Hepatocyte (in vitro differentiated cells): Measurements from ENCODE around the gene ZNF205. TPM values are rescaled to one million over a fixed set of nuclear protein-coding genes. Genes with fewer than 3 reads are reported as not detected.

Experiments used
- DNase-seq: peaks from one replicate; pipeline ENCODE4 v3.0.0-alpha.2; 2016; ENCODE audit warnings: low spot score
- H2AFZ ChIP-seq: fragments of 200-600 bp; sonication (generic); 2 replicates; pipeline ENCODE4 v1.6.0; 2016; ENCODE audit warnings: antibody characterized with exemption, mild to moderate bottlenecking
- H3K27ac ChIP-seq: fragments of 200-600 bp; sonication (generic); 2 replicates; pipeline ENCODE4 v1.5.1; 2016; ENCODE audit warnings: mild to moderate bottlenecking
- H3K27me3 ChIP-seq: fragments of 200-600 bp; sonication (generic); 2 replicates; pipeline ENCODE4 v1.6.1; 2016
- H3K36me3 ChIP-seq: fragments of 200-600 bp; sonication (generic); replicated peaks from 2 replicates; pipeline ENCODE4 v1.5.1; 2016; ENCODE audit warnings: low read depth; ENCODE audit not compliant: insufficient read depth
- H3K4me1 ChIP-seq: fragments of 200-600 bp; sonication (generic); 2 replicates; pipeline ENCODE4 v1.5.1; 2016; ENCODE audit warnings: mild to moderate bottlenecking, moderate library complexity; ENCODE audit not compliant: insufficient read depth
- H3K4me2 ChIP-seq: fragments of 200-600 bp; sonication (generic); 2 replicates; pipeline ENCODE4 v1.6.0; 2016
- H3K4me3 ChIP-seq: fragments of 200-600 bp; sonication (generic); 2 replicates; pipeline ENCODE4 v1.5.1; 2016; ENCODE audit warnings: mild to moderate bottlenecking
- H3K79me2 ChIP-seq: fragments of 200-600 bp; sonication (generic); 2 replicates; pipeline ENCODE4 v1.6.0; 2017; ENCODE audit warnings: mild to moderate bottlenecking
- H3K9me2 ChIP-seq: fragments of 200-600 bp; sonication (generic); replicated peaks from 2 replicates; pipeline ENCODE4 v1.6.0; 2017; ENCODE audit warnings: mild to moderate bottlenecking; ENCODE audit not compliant: insufficient read depth
- H3K9me3 ChIP-seq: fragments of 200-600 bp; sonication (generic); 2 replicates; pipeline ENCODE4 v1.5.1; 2016; ENCODE audit warnings: low read depth, mild to moderate bottlenecking
- H4K20me1 ChIP-seq: fragments of 200-600 bp; sonication (generic); 2 replicates; pipeline ENCODE4 v1.6.0; 2016; ENCODE audit warnings: mild to moderate bottlenecking; ENCODE audit not compliant: insufficient read depth, poor library complexity, severe bottlenecking
- EZH2 ChIP-seq: fragments of 200-600 bp; sonication (generic); IDR thresholded peaks from 2 replicates; pipeline ENCODE4 v1.6.1; 2016; ENCODE audit warnings: antibody characterized with exemption, mild to moderate bottlenecking, borderline replicate concordance
- EZH2phosphoT487 ChIP-seq: fragments of 200-600 bp; sonication (generic); IDR thresholded peaks from one replicate; pipeline ENCODE4 v1.6.1; 2018; ENCODE audit warnings: antibody characterized with exemption, mild to moderate bottlenecking, low read depth, moderate library complexity; ENCODE audit not compliant: unreplicated experiment, severe bottlenecking
- WGBS: methylation state at CpG from one replicate; pipeline ENCODE4 v1.1.6; 2016; ENCODE audit warnings: low lambda C conversion rate; ENCODE audit errors: missing lambda C conversion rate; 5-methylcytosine and 5-hydroxymethylcytosine counted together
- polyA plus RNA-seq: library from polyadenylated mRNA; unstranded; fragments of >200 nt; fragmentation: Nextera tagmentation; extraction: Ambion mirVana; gene quantifications from 2 replicates; pipeline ENCODE4 v1.2.1, GENCODE V29; 2016
- total RNA-seq: library from RNA; depleted of rRNA; stranded (reverse); fragments of >200 nt; gene quantifications from 2 replicates; pipeline ENCODE4 v1.2.3, GENCODE V29; 2014
- TF ChIP-seq, protein P1 (sequence below): fragments of 200-600 bp; sonication (generic); IDR thresholded peaks from 2 replicates; pipeline ENCODE4 v1.5.1; 2016; ENCODE audit warnings: antibody characterized with exemption, mild to moderate bottlenecking; ENCODE audit not compliant: poor library complexity

Gene ZNF205
- total and polyA plus RNA-seq, 2 experiments from 2014 or later: 12.3 to 12.6 TPM

DNA sequence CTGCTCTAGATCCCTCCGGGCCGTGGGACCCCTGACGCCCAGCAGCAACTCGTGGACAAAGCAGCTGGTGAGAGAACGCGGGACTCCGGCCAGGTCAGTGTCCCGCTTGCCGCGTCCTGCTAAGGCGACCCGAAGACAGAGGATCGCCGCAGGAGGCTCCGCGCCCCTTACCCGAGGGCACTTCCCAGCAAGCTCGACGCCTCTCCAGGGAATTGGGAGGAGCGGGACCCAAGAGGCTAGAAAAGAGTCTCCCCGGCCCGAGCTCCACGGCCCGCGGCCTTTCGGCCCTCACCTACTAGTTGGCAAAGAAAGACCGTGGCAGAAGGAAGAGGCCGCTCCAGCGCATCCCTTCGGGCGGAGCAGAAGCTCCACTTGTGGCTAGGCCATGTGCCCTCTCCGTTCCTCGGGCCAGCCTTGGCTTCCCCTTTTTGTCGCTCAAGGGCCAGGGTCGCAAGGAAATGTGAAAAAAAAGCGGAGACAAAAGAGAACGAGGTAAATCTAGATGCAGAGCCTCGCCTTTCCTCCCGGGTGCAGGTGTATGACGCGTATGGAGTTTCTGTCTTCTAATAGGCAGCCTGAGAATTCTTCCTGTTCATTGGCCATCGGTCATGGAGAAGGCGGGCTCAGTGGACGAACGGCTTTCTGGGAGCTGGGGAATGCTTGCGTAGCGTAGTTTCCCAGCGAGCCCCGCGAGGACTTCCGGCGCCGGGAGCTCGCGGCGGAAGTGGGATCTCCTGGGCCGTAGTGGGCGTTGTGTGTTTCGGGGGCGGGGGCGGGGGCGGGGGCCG, 22.1 kb downstream of the ZNF205 start, which contains the start of gene ZNF213:
Gene ZNF213 (plus strand): TSS at position 692 of the 788 bp plus-strand sequence. CDS start 2,252 bp downstream, outside the sequence.
- peak within 1 kb of the TSS; percentile 80 for H2AFZ ChIP-seq
- no peaks in the 10 kb centered on the region for H3K36me3 ChIP-seq
- peaks cover 42% of the 10 kb centered on the region for H3K79me2 ChIP-seq
- TF ChIP-seq, protein P1, sequence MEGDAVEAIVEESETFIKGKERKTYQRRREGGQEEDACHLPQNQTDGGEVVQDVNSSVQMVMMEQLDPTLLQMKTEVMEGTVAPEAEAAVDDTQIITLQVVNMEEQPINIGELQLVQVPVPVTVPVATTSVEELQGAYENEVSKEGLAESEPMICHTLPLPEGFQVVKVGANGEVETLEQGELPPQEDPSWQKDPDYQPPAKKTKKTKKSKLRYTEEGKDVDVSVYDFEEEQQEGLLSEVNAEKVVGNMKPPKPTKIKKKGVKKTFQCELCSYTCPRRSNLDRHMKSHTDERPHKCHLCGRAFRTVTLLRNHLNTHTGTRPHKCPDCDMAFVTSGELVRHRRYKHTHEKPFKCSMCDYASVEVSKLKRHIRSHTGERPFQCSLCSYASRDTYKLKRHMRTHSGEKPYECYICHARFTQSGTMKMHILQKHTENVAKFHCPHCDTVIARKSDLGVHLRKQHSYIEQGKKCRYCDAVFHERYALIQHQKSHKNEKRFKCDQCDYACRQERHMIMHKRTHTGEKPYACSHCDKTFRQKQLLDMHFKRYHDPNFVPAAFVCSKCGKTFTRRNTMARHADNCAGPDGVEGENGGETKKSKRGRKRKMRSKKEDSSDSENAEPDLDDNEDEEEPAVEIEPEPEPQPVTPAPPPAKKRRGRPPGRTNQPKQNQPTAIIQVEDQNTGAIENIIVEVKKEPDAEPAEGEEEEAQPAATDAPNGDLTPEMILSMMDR: no peak
- TF ChIP-seq EZH2 (no peak), EZH2phosphoT487 (no peak)
- H3K4me1 ChIP-seq: peaks cover 10% of the 10 kb centered on the region
- peak; percentile 98 for DNase-seq
- H3K4me2 ChIP-seq: peak within 1 kb of the TSS; percentile 92
- H3K9me2 ChIP-seq: no peaks in the 10 kb centered on the region
- H3K4me3 ChIP-seq: peak within 1 kb of the TSS; percentile 68
- WGBS: 1% methylated on average over 53 of the region's 63 CpGs
- no peaks in the 10 kb centered on the region for H4K20me1 ChIP-seq
- H3K27ac ChIP-seq: peak within 1 kb of the TSS; percentile 96
- no peaks in the 10 kb centered on the region for H3K9me3 ChIP-seq
- no peaks in the 10 kb centered on the region for H3K27me3 ChIP-seq

DNA sequence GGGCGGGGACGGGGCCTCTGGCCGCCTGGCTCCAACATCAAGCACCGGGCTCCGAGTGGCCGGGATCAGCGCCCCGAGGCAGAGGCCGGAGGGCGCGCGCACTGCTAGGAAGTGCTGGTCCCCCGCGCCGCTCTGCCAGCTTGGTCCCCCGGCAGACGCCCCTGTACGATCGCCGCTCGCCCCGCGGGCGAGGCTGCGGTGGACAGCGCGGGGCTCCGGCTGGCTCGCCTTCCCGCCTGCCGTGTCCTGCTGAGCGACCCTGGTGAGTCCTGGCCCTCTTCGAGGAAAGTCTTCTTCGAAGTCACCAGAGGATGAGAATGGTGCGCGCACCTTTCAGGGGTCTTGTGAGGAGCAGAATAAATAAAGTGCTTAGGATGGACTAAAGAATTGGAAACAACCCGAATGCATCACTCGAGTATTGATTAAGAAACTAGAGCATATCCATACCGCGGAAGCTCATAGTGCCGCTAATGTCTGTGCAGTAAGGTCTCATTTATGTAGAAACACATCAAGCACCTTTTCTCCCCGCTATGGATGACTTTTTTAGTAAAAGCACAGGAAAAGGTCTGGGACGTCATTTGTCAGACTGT, 22.8 kb downstream of the ZNF205 start:
- under 1% methylated on average over 23 of the region's 43 CpGs for WGBS
- H3K79me2 ChIP-seq: peaks cover 40% of the 10 kb centered on the region

DNA sequence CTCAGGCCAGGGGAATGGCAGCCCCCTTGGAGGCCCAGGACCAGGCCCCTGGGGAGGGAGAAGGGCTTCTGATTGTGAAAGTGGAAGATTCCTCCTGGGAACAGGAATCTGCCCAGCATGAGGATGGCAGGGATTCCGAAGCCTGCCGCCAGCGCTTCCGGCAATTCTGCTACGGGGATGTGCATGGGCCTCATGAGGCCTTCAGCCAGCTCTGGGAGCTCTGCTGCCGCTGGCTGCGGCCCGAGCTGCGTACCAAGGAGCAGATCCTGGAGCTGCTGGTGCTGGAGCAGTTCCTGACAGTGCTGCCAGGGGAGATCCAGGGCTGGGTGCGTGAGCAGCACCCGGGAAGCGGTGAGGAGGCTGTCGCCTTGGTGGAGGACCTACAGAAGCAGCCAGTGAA, 24.9 kb downstream of the ZNF205 start:
- Histone ChIP-seq H3K36me3 (no peaks in the 10 kb centered on the region), H3K79me2 (peaks cover 33% of the 10 kb centered on the region), H4K20me1 (no peaks in the 10 kb centered on the region), H3K9me2 (no peaks in the 10 kb centered on the region), H3K9me3 (no peaks in the 10 kb centered on the region), H3K4me2 (no peak overlapping the region), H2AFZ (no peak overlapping the region), H3K27me3 (no peaks in the 10 kb centered on the region), H3K27ac (no peak overlapping the region), H3K4me3 (no peak overlapping the region), H3K4me1 (peaks cover 10% of the 10 kb centered on the region)
- TF ChIP-seq EZH2phosphoT487 (no peak), EZH2 (no peak)
- TF ChIP-seq, protein P1: no peak
- WGBS: 97% methylated on average over 13 of the region's 13 CpGs
- no peak for DNase-seq

More for the DNA sequence above, 22.8 kb downstream of the ZNF205 start:
- peak overlapping the region; percentile 31 for H3K4me3 ChIP-seq
- H3K27me3 ChIP-seq: no peaks in the 10 kb centered on the region
- H3K4me2 ChIP-seq: peak overlapping the region; percentile 75
- H4K20me1 ChIP-seq: no peaks in the 10 kb centered on the region
- no peak for DNase-seq
- H3K36me3 ChIP-seq: no peaks in the 10 kb centered on the region
- H2AFZ ChIP-seq: peak overlapping the region; percentile 80
- no peaks in the 10 kb centered on the region for H3K9me2 ChIP-seq
- H3K27ac ChIP-seq: peak overlapping the region; percentile 81
- peaks cover 10% of the 10 kb centered on the region for H3K4me1 ChIP-seq
- no peaks in the 10 kb centered on the region for H3K9me3 ChIP-seq
- no peak for TF ChIP-seq EZH2phosphoT487
- no peak for TF ChIP-seq EZH2
- TF ChIP-seq, protein P1: no peak
